Loucy (cell line): ENCODE results near the gene WEE1.

Source experiments
- H2AFZ ChIP-seq: fragments of 200-600 bp; sonication (generic); 2 replicates; pipeline ENCODE4 v1.6.0; 2016; ENCODE audit warnings: antibody characterized with exemption, mild to moderate bottlenecking, low read length, moderate library complexity
- H3F3A ChIP-seq: fragments of 200-600 bp; 2 replicates; pipeline ENCODE4 v1.6.0; 2016; ENCODE audit warnings: antibody characterized with exemption, low read depth, mild to moderate bottlenecking
- H3K27me3 ChIP-seq: fragments of 200-600 bp; sonication (generic); 2 replicates; pipeline ENCODE4 v1.6.1; 2014; ENCODE audit warnings: low read length, mild to moderate bottlenecking; ENCODE audit not compliant: insufficient read depth, poor library complexity, severe bottlenecking
- H3K36me3 ChIP-seq: fragments of 200-600 bp; sonication (generic); 2 replicates; pipeline ENCODE4 v1.6.1; 2016; ENCODE audit warnings: low read length; ENCODE audit not compliant: insufficient read depth
- H3K4me1 ChIP-seq: fragments of 200-600 bp; sonication (generic); 2 replicates; pipeline ENCODE4 v1.5.1; 2014; ENCODE audit warnings: low read length, mild to moderate bottlenecking; ENCODE audit not compliant: insufficient read depth, poor library complexity, severe bottlenecking
- H3K4me2 ChIP-seq: fragments of 200-600 bp; sonication (generic); 2 replicates; pipeline ENCODE4 v1.6.0; 2014; ENCODE audit warnings: antibody characterized with exemption, low read length, low read depth, mild to moderate bottlenecking; ENCODE audit not compliant: poor library complexity, severe bottlenecking
- H3K4me3 ChIP-seq: fragments of 200-600 bp; sonication (generic); 2 replicates; pipeline ENCODE4 v1.5.1; 2014; ENCODE audit warnings: low read length, mild to moderate bottlenecking, mixed read lengths; ENCODE audit not compliant: poor library complexity, severe bottlenecking
- H3K79me2 ChIP-seq: fragments of 200-600 bp; sonication (generic); 2 replicates; pipeline ENCODE4 v1.6.1; 2014; ENCODE audit warnings: low read length; ENCODE audit not compliant: insufficient read depth
- H3K9ac ChIP-seq: fragments of 200-600 bp; sonication (generic); 2 replicates; pipeline ENCODE4 v1.6.0; 2014; ENCODE audit warnings: mild to moderate bottlenecking, low read depth, low read length, moderate library complexity; ENCODE audit not compliant: poor library complexity, severe bottlenecking
- H3K9me2 ChIP-seq: fragments of 200-600 bp; sonication (generic); replicated peaks from 2 replicates; pipeline ENCODE4 v1.6.1; 2016; ENCODE audit warnings: low read depth, low read length, mixed read lengths
- H3K9me3 ChIP-seq: fragments of 200-600 bp; sonication (generic); 2 replicates; pipeline ENCODE4 v1.6.1; 2014; ENCODE audit warnings: mild to moderate bottlenecking, antibody characterized with exemption, low read length, low read depth; ENCODE audit not compliant: insufficient read depth
- H4K20me1 ChIP-seq: fragments of 200-600 bp; sonication (generic); 2 replicates; pipeline ENCODE4 v1.6.0; 2014; ENCODE audit warnings: antibody characterized with exemption, low read length, mild to moderate bottlenecking; ENCODE audit not compliant: insufficient read depth, poor library complexity, severe bottlenecking
- EZH2phosphoT487 ChIP-seq: fragments of 200-600 bp; IDR thresholded peaks from 2 replicates; pipeline ENCODE4 v1.6.1; 2018; ENCODE audit warnings: antibody characterized with exemption, mild to moderate bottlenecking, moderate library complexity, borderline replicate concordance
- TF ChIP-seq, protein P1 (sequence below): fragments of 200-600 bp; sonication (generic); conservative IDR thresholded peaks from 2 replicates; pipeline ENCODE4 v1.5.1; 2014; ENCODE audit warnings: mild to moderate bottlenecking, antibody characterized with exemption, low read length

WEE1 gene

GRCh38 chr11:9571071-9571762, 2.3 kb upstream of the WEE1 start:
- no peak overlapping the region for H3K4me3 ChIP-seq
- no peak overlapping the region for H3K4me2 ChIP-seq
- peak overlapping the region; percentile 13 for H3K9ac ChIP-seq
- H3K27me3 ChIP-seq = no peaks in the 10 kb centered on the region
- H4K20me1 ChIP-seq = peaks cover 18% of the 10 kb centered on the region
- peaks cover 12% of the 10 kb centered on the region for H3K4me1 ChIP-seq
- TF ChIP-seq, protein P1, sequence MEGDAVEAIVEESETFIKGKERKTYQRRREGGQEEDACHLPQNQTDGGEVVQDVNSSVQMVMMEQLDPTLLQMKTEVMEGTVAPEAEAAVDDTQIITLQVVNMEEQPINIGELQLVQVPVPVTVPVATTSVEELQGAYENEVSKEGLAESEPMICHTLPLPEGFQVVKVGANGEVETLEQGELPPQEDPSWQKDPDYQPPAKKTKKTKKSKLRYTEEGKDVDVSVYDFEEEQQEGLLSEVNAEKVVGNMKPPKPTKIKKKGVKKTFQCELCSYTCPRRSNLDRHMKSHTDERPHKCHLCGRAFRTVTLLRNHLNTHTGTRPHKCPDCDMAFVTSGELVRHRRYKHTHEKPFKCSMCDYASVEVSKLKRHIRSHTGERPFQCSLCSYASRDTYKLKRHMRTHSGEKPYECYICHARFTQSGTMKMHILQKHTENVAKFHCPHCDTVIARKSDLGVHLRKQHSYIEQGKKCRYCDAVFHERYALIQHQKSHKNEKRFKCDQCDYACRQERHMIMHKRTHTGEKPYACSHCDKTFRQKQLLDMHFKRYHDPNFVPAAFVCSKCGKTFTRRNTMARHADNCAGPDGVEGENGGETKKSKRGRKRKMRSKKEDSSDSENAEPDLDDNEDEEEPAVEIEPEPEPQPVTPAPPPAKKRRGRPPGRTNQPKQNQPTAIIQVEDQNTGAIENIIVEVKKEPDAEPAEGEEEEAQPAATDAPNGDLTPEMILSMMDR = no peak
- TF ChIP-seq EZH2phosphoT487 = no peak
- no peaks in the 10 kb centered on the region for H3F3A ChIP-seq
- no peaks in the 10 kb centered on the region for H3K9me3 ChIP-seq
- H2AFZ ChIP-seq = no peak overlapping the region
- H3K9me2 ChIP-seq = no peaks in the 10 kb centered on the region
- H3K79me2 ChIP-seq = peaks cover 33% of the 10 kb centered on the region
- peaks cover 2% of the 10 kb centered on the region; the same call in 1 of the 2 replicates for H3K36me3 ChIP-seq

GRCh38 chr11:9571763-9572115, 1.7 kb upstream of the WEE1 start:
- no peak for TF ChIP-seq EZH2phosphoT487
- TF ChIP-seq, protein P1 = no peak
- no peak overlapping the region for H2AFZ ChIP-seq
- peak overlapping the region; percentile 13 for H3K9ac ChIP-seq

GRCh38 chr11:9573775-9574621, 528 bp downstream of the WEE1 start:
- H3K4me2 ChIP-seq = peak overlapping the region; percentile 94
- H4K20me1 ChIP-seq = peaks cover 44% of the 10 kb centered on the region
- peak overlapping the region; percentile 93 for H3K9ac ChIP-seq
- no peak overlapping the region; the same call in 1 of the 2 replicates for H2AFZ ChIP-seq
- H3K9me2 ChIP-seq = no peaks in the 10 kb centered on the region
- H3K27me3 ChIP-seq = no peaks in the 10 kb centered on the region
- H3K4me3 ChIP-seq = peak overlapping the region; percentile 99
- peaks cover 27% of the 10 kb centered on the region for H3K36me3 ChIP-seq
- peaks cover 36% of the 10 kb centered on the region for H3K4me1 ChIP-seq
- TF ChIP-seq, protein P1 = no peak
- no peak for TF ChIP-seq EZH2phosphoT487
- H3K79me2 ChIP-seq = peaks cover 60% of the 10 kb centered on the region
- no peaks in the 10 kb centered on the region for H3F3A ChIP-seq
- H3K9me3 ChIP-seq = no peaks in the 10 kb centered on the region

More at GRCh38 chr11:9571763-9572115, 1.7 kb upstream of the WEE1 start:
- no peaks in the 10 kb centered on the region for H3K9me3 ChIP-seq
- peaks cover 18% of the 10 kb centered on the region for H3K4me1 ChIP-seq
- peaks cover 24% of the 10 kb centered on the region for H4K20me1 ChIP-seq
- H3K9me2 ChIP-seq = no peaks in the 10 kb centered on the region
- H3K4me2 ChIP-seq = peak overlapping the region; percentile 73
- H3F3A ChIP-seq = no peaks in the 10 kb centered on the region
- no peaks in the 10 kb centered on the region for H3K27me3 ChIP-seq
- H3K79me2 ChIP-seq = peaks cover 38% of the 10 kb centered on the region
- H3K36me3 ChIP-seq = peaks cover 7% of the 10 kb centered on the region; the same call in 1 of the 2 replicates
- H3K4me3 ChIP-seq = peak overlapping the region; percentile 99
